ENCODE data around the gene PFAS.
A peak's percentile ranks its signal among the peaks of the same experiment; 100 is the strongest.

PFAS gene

DNA sequence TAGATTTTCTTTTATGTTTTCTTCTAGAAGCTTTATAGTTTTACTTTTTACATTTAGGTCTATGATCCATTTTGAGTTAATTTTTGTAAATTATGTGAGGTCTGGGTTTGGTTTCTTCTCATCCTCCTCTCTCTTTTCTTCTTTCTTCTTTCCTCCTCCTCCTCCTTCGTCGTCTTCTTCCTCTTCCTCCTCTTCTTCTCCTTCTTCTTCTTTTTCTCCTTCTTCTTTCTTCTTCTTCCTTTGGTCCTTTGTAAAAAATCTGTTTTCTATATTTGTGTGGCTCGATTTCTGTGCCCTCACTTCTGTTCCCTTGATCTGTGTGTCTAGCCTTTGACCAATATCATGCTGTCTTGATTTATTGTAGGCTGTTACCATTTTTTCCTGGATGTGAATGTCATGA is 51.1 kb downstream of the PFAS start:
- no peak for TF ChIP-seq CTCF (IDR thresholded peaks at IDR 0.05; ENCODE audit: control insufficient read depth, insufficient read depth, low read depth, low read length, missing control alignments)
- DNase-seq (ENCODE audit: low read depth): no peak
- no peak overlapping the region for H3K4me3 ChIP-seq (ENCODE audit: control insufficient read depth, low read depth, low read length)

GRCh38 chr17:8300627-8301242 is 51.6 kb downstream of the PFAS start:
- TF ChIP-seq CTCF (IDR thresholded peaks at IDR 0.05; ENCODE audit: control insufficient read depth, insufficient read depth, low read depth, low read length, missing control alignments): peak; percentile 81
- H3K4me3 ChIP-seq (ENCODE audit: control insufficient read depth, low read depth, low read length): no peak overlapping the region
- peak; percentile 4 for DNase-seq (ENCODE audit: low read depth)

DNA sequence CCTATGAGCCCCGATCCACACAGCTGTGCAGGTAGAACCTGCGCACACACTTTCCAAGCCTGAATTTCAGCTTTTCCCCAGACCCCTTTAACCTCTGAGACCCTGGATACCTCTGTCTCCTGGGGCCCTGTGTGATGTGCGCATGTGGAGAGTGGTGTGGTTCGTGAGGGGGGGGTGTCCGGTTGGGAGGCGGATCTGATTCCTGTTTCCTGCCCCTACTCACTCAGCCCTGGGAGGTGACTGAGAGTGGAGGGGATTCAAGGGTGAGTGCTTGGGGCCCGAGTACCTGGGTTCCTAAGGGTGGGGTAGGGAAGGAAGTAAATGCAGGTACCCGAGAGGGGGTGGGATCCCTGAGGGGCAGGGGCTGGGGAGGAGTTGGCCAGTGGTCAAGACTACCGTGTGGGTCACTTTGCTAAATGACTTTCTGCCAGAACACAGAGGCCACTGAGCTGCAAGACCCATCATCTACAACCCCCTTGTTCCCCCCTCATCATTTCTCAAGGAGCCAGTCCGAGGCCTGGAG is 61.6 kb downstream of the PFAS start:
- DNase-seq (ENCODE audit: low read depth): no peak
- TF ChIP-seq CTCF (IDR thresholded peaks at IDR 0.05; ENCODE audit: control insufficient read depth, insufficient read depth, low read depth, low read length, missing control alignments): no peak
- no peak overlapping the region for H3K4me3 ChIP-seq (ENCODE audit: control insufficient read depth, low read depth, low read length)

- TF ChIP-seq CTCF (IDR thresholded peaks at IDR 0.05; ENCODE audit: control insufficient read depth, insufficient read depth, low read depth, low read length, missing control alignments): no peak
- DNase-seq (ENCODE audit: low read depth): no peak
- no peak overlapping the region for H3K4me3 ChIP-seq (ENCODE audit: control insufficient read depth, low read depth, low read length)
These were observed 62.2 kb downstream of the PFAS start for GRCh38 chr17:8311131-8311790.

DNA sequence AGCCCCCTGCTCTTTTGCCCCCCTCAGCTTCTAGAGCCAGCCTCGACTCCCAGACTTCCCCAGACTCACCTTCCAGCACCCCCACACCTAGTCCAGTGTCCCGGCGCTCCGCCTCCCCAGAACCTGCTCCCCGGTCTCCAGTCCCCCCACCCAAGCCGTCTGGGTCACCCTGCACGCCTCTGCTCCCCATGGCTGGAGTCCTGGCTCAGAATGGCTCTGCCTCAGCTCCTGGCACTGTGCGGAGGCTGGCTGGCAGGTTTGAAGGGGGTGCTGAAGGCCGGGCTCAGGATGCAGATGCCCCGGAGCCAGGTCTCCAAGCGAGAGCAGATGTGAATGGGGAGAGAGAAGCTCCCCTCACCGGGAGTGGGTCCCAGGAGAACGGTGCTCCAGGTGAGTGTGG is 63.2 kb downstream of the PFAS start:
- no peak for DNase-seq (ENCODE audit: low read depth)
- H3K4me3 ChIP-seq (ENCODE audit: control insufficient read depth, low read depth, low read length): no peak overlapping the region
- no peak for TF ChIP-seq CTCF (IDR thresholded peaks at IDR 0.05; ENCODE audit: control insufficient read depth, insufficient read depth, low read depth, low read length, missing control alignments)

DNA sequence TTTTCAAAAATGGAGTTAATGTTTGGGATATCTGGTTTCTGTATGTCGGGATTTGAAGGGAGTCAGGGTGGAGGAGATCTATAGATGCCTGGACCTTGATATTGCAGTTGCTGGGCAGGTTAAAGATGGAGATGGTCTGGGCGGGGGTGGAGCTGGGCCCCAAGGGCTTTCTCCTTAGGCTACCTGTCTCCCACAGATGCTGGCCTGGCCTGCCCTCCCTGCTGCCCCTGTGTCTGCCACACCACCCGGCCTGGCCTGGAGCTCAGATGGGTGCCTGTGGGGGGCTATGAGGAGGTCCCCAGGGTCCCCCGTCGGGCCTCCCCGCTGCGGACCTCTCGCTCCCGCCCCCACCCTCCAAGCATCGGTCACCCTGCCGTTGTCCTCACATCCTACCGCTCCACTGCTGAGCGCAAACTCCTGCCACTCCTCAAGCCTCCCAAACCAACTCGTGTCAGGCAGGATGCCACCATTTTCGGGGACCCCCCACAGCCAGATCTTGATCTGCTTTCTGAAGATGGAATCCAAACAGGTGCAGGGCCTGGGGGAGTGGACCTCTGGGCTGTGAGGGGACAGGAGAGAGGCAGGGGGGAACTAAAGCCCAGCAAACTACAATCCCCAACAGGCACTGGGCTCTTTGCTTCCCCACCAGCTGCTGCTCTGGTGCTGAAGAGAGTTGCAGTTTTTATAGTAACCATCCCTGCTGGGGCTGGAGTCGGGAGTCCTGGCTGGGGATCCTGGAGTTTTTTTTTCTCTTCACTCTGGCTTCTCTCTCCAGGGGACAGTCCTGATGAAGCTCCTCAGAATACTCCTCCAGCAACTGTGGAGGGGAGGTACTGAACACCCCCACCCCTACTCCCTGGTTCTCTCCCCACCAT is 63.9 kb downstream of the PFAS start:
- no peak for DNase-seq (ENCODE audit: low read depth)
- no peak overlapping the region for H3K4me3 ChIP-seq (ENCODE audit: control insufficient read depth, low read depth, low read length)
- no peak for TF ChIP-seq CTCF (IDR thresholded peaks at IDR 0.05; ENCODE audit: control insufficient read depth, insufficient read depth, low read depth, low read length, missing control alignments)

Data from AG09309 (cell line).